ENCODE results near the gene TBX5. TPM values are rescaled to one million over a fixed set of nuclear protein-coding genes. Genes with fewer than 3 reads are reported as not detected.

The TBX5 gene
- total RNA-seq = not detected

GRCh38 chr12:114405519-114406271 lies at the start of gene TBX5:
TSS of gene TBX5 (minus strand) at chr12:114406144. CDS start at chr12:114403898, 2,246 bp downstream.
- H3K9me3 ChIP-seq (ENCODE audit: low read depth, low read length) = no peaks in the 10 kb centered on the region
- H3K4me3 ChIP-seq (ENCODE audit: low read length) = no peak within 1 kb of the TSS
- no peaks in the 10 kb centered on the region for H3K4me1 ChIP-seq (ENCODE audit: insufficient read depth, low read length)
- peaks cover 98% of the 10 kb centered on the region for H3K27me3 ChIP-seq (ENCODE audit: insufficient read depth, low read length)

- H3K27me3 ChIP-seq (ENCODE audit: insufficient read depth, low read length) = peaks cover 52% of the 10 kb centered on the region
- no peak overlapping the region for H3K4me3 ChIP-seq (ENCODE audit: low read length)
- H3K9me3 ChIP-seq (ENCODE audit: low read depth, low read length) = no peaks in the 10 kb centered on the region
- H3K4me1 ChIP-seq (ENCODE audit: insufficient read depth, low read length) = no peaks in the 10 kb centered on the region
Observed at GRCh38 chr12:114451657-114452056, 45.7 kb upstream of the TBX5 start.

GRCh38 chr12:114450515-114451300 lies 44.8 kb upstream of the TBX5 start:
- Histone ChIP-seq H3K27me3 (ENCODE audit: insufficient read depth, low read length) (peaks cover 61% of the 10 kb centered on the region), H3K4me1 (ENCODE audit: insufficient read depth, low read length) (no peaks in the 10 kb centered on the region), H3K4me3 (ENCODE audit: low read length) (no peak overlapping the region), H3K9me3 (ENCODE audit: low read depth, low read length) (no peaks in the 10 kb centered on the region)

GRCh38 chr12:114450019-114450418 lies 44.1 kb upstream of the TBX5 start:
- Histone ChIP-seq H3K4me3 (ENCODE audit: low read length) (no peak overlapping the region), H3K27me3 (ENCODE audit: insufficient read depth, low read length) (peaks cover 62% of the 10 kb centered on the region), H3K4me1 (ENCODE audit: insufficient read depth, low read length) (no peaks in the 10 kb centered on the region), H3K9me3 (ENCODE audit: low read depth, low read length) (no peaks in the 10 kb centered on the region)

- peaks cover 76% of the 10 kb centered on the region for H3K27me3 ChIP-seq (ENCODE audit: insufficient read depth, low read length)
Observed at GRCh38 chr12:114448618-114448933, 42.6 kb upstream of the TBX5 start.

GRCh38 chr12:114447799-114448617 lies 42.1 kb upstream of the TBX5 start:
- H3K9me3 ChIP-seq (ENCODE audit: low read depth, low read length) = no peaks in the 10 kb centered on the region
- no peaks in the 10 kb centered on the region for H3K4me1 ChIP-seq (ENCODE audit: insufficient read depth, low read length)
- H3K4me3 ChIP-seq (ENCODE audit: low read length) = no peak overlapping the region
- peaks cover 82% of the 10 kb centered on the region for H3K27me3 ChIP-seq (ENCODE audit: insufficient read depth, low read length)

More at GRCh38 chr12:114448618-114448933, 42.6 kb upstream of the TBX5 start:
- H3K4me1 ChIP-seq (ENCODE audit: insufficient read depth, low read length) = no peaks in the 10 kb centered on the region
- H3K9me3 ChIP-seq (ENCODE audit: low read depth, low read length) = no peaks in the 10 kb centered on the region
- no peak overlapping the region for H3K4me3 ChIP-seq (ENCODE audit: low read length)

GRCh38 chr12:114447274-114447716 lies 41.4 kb upstream of the TBX5 start:
- H3K27me3 ChIP-seq (ENCODE audit: insufficient read depth, low read length) = peaks cover 89% of the 10 kb centered on the region

GRCh38 chr12:114445401-114446323 lies 39.7 kb upstream of the TBX5 start:
- Histone ChIP-seq H3K9me3 (ENCODE audit: low read depth, low read length) (no peaks in the 10 kb centered on the region), H3K4me1 (ENCODE audit: insufficient read depth, low read length) (no peaks in the 10 kb centered on the region), H3K4me3 (ENCODE audit: low read length) (no peak overlapping the region), H3K27me3 (ENCODE audit: insufficient read depth, low read length) (peaks cover 91% of the 10 kb centered on the region)

More at GRCh38 chr12:114447274-114447716, 41.4 kb upstream of the TBX5 start:
- Histone ChIP-seq H3K4me3 (ENCODE audit: low read length) (no peak overlapping the region), H3K4me1 (ENCODE audit: insufficient read depth, low read length) (no peaks in the 10 kb centered on the region), H3K9me3 (ENCODE audit: low read depth, low read length) (no peaks in the 10 kb centered on the region)

GRCh38 chr12:114444422-114445279 lies 38.7 kb upstream of the TBX5 start:
- Histone ChIP-seq H3K9me3 (ENCODE audit: low read depth, low read length) (no peaks in the 10 kb centered on the region), H3K27me3 (ENCODE audit: insufficient read depth, low read length) (peaks cover 91% of the 10 kb centered on the region), H3K4me3 (ENCODE audit: low read length) (no peak overlapping the region), H3K4me1 (ENCODE audit: insufficient read depth, low read length) (no peaks in the 10 kb centered on the region)

GRCh38 chr12:114443607-114444421 lies 37.9 kb upstream of the TBX5 start:
- Histone ChIP-seq H3K4me1 (ENCODE audit: insufficient read depth, low read length) (no peaks in the 10 kb centered on the region), H3K9me3 (ENCODE audit: low read depth, low read length) (no peaks in the 10 kb centered on the region), H3K27me3 (ENCODE audit: insufficient read depth, low read length) (peaks cover 91% of the 10 kb centered on the region), H3K4me3 (ENCODE audit: low read length) (no peak overlapping the region)

- H3K4me1 ChIP-seq (ENCODE audit: insufficient read depth, low read length) = no peaks in the 10 kb centered on the region
- no peak overlapping the region for H3K4me3 ChIP-seq (ENCODE audit: low read length)
- H3K9me3 ChIP-seq (ENCODE audit: low read depth, low read length) = no peaks in the 10 kb centered on the region
- H3K27me3 ChIP-seq (ENCODE audit: insufficient read depth, low read length) = peaks cover 92% of the 10 kb centered on the region
Observed at GRCh38 chr12:114442578-114442977, 36.6 kb upstream of the TBX5 start.

- Histone ChIP-seq H3K4me1 (ENCODE audit: insufficient read depth, low read length) (no peaks in the 10 kb centered on the region), H3K27me3 (ENCODE audit: insufficient read depth, low read length) (peaks cover 86% of the 10 kb centered on the region), H3K9me3 (ENCODE audit: low read depth, low read length) (no peaks in the 10 kb centered on the region), H3K4me3 (ENCODE audit: low read length) (no peak overlapping the region)
Observed at GRCh38 chr12:114441545-114441944, 35.6 kb upstream of the TBX5 start.

- H3K4me3 ChIP-seq (ENCODE audit: low read length) = no peak overlapping the region
- H3K27me3 ChIP-seq (ENCODE audit: insufficient read depth, low read length) = peaks cover 83% of the 10 kb centered on the region
Observed at GRCh38 chr12:114441039-114441383, 35.1 kb upstream of the TBX5 start.

More at GRCh38 chr12:114441039-114441383, 35.1 kb upstream of the TBX5 start:
- Histone ChIP-seq H3K9me3 (ENCODE audit: low read depth, low read length) (no peaks in the 10 kb centered on the region), H3K4me1 (ENCODE audit: insufficient read depth, low read length) (no peaks in the 10 kb centered on the region)

Measured in mononuclear cell (primary cell).